Measurements from ENCODE around the gene TROAP. TPM values are rescaled to one million over a fixed set of nuclear protein-coding genes. Genes with fewer than 3 reads are reported as not detected.
A peak's percentile ranks its signal among the peaks of the same experiment; 100 is the strongest.
"Not testable (repeated sequence)": the region's sequence is repeated elsewhere in the genome, so short reads cannot be mapped to it uniquely, and the experiment has no call there.

The TROAP gene, protein sequence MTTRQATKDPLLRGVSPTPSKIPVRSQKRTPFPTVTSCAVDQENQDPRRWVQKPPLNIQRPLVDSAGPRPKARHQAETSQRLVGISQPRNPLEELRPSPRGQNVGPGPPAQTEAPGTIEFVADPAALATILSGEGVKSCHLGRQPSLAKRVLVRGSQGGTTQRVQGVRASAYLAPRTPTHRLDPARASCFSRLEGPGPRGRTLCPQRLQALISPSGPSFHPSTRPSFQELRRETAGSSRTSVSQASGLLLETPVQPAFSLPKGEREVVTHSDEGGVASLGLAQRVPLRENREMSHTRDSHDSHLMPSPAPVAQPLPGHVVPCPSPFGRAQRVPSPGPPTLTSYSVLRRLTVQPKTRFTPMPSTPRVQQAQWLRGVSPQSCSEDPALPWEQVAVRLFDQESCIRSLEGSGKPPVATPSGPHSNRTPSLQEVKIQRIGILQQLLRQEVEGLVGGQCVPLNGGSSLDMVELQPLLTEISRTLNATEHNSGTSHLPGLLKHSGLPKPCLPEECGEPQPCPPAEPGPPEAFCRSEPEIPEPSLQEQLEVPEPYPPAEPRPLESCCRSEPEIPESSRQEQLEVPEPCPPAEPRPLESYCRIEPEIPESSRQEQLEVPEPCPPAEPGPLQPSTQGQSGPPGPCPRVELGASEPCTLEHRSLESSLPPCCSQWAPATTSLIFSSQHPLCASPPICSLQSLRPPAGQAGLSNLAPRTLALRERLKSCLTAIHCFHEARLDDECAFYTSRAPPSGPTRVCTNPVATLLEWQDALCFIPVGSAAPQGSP
- polyA plus RNA-seq (ENCODE audit: insufficient read length) = 11.4 TPM

GRCh38 chr12:49322708-49323523 lies at the start of gene TROAP:
TSS of gene TROAP (plus strand) at chr12:49323255. CDS start at chr12:49323609, 354 bp downstream.
- DNase-seq (ENCODE audit: low read depth) = peak; percentile 98

GRCh38 chr12:49273726-49274395 lies 49.2 kb upstream of the TROAP start:
- DNase-seq (ENCODE audit: low read depth) = no peak

- no peak for DNase-seq (ENCODE audit: low read depth)
Observed at GRCh38 chr12:49274396-49275069, 48.5 kb upstream of the TROAP start.

- no peak for DNase-seq (ENCODE audit: low read depth)
Observed at GRCh38 chr12:49276304-49277290, 46.5 kb upstream of the TROAP start.

DNA sequence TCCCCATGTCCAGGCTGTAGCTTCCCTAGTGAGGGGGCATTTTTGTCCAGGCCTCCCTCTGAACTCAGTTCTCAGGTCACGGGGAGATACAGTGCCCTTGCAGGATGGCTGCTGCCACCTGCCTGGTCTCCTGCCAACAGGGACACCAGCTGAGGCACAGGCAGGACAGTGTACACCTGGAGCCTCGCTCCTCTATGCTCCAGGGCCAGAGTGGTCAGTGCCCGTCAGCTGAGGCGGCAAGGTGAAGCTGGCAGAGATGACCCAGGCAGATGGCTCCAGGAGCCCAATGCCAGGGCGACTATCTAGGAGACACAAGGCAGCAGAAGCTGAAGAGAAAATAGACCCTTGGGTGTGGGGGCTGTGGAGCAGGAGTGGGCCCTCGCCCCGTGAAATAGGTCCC lies 45.6 kb upstream of the TROAP start:
- no peak for DNase-seq (ENCODE audit: low read depth)

DNA sequence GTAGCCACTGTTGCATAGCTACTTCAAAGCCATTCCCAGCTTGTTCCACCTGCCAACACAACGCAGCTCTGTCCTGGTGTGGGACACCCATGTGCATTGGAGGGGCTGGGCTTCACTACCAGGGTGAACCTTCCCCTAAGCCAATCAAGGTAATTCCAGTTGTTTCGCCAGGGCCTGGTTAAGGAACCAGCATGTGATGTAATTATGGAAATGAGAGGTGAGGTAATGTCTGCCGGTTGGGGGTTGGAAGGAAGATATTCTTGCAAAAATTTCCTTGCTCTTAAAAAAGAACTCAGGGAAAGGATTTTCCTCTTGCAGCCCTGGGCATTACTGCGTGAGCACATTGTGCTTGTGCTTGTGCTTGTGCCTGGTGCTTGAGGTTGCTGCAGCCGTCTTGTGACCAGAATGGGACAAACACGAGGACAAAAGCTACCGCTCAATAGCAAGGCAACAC lies 43.3 kb upstream of the TROAP start:
- DNase-seq (ENCODE audit: low read depth) = no peak

DNA sequence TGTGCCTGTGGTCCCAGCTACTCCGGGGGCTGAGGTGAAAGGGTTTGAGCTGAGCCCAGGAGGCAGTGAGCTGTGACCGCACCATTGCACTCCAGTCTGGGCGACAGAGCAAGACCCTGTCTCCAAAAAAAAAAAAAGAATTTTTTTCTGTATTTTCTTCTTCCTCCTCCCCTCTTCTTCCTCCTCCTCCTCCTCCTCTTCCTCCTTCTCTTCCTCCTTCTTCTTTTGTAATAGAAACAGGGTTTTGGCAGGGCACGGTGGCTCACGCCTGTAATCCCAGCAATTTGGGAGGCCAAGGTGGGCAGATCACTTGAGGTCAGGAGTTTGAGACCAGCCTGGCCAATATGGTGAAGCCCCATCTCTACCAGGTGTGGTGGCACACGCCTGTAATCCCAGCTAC lies 42.5 kb upstream of the TROAP start:
- DNase-seq (ENCODE audit: low read depth) = not testable (repeated sequence)

GRCh38 chr12:49282302-49282701 lies 40.8 kb upstream of the TROAP start:
- no peak for DNase-seq (ENCODE audit: low read depth)

- not testable (repeated sequence) for DNase-seq (ENCODE audit: low read depth)
Observed at GRCh38 chr12:49282740-49283375, 40.2 kb upstream of the TROAP start.

DNA sequence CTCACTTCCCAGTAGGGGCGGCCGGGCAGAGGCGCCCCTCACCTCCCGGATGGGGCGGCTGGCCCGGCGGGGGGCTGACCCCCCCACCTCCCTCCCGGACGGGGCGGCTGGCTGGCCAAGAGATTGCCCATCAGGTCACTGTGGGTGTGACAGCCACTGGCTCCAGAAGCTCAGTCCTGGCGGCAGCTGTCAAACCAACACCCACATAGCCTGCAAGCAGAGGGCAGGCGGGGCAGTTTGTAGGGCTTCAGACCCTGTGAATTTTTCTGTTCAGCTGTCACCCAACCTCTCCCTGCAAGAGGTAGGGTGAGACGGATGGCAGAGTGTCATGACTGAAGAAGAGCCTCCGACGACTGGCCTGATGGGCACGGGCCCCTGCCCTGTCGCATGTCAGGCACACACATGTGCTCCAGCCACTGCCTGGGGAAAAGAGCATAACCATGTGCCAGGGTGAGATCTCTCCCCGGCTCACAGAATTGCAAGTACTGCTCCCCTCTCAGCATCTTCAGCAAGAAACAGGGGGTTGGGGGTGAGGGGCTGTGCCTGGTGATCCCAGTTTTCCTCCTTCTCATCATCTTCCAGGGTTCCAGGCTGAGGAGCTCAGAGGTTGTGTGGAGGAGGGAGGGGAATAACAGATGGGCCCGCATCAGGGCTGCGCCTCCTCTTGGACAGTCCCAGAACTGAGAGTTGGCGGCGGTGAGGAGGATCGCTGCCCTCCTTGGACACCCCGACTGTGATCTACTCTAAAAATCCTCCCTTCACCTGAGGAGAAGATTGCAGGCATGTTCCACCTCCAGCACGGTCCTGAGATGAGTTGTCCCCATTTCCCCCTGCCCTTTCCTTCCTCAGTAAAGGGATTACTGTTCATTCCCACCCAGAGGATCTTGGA lies 39.3 kb upstream of the TROAP start:
- DNase-seq (ENCODE audit: low read depth) = no peak

- DNase-seq (ENCODE audit: low read depth) = no peak
Observed at GRCh38 chr12:49284672-49285071, 38.4 kb upstream of the TROAP start.

- no peak for DNase-seq (ENCODE audit: low read depth)
Observed at GRCh38 chr12:49287876-49288275, 35.2 kb upstream of the TROAP start.

GRCh38 chr12:49288412-49288853 lies 34.6 kb upstream of the TROAP start:
- no peak for DNase-seq (ENCODE audit: low read depth)

DNA sequence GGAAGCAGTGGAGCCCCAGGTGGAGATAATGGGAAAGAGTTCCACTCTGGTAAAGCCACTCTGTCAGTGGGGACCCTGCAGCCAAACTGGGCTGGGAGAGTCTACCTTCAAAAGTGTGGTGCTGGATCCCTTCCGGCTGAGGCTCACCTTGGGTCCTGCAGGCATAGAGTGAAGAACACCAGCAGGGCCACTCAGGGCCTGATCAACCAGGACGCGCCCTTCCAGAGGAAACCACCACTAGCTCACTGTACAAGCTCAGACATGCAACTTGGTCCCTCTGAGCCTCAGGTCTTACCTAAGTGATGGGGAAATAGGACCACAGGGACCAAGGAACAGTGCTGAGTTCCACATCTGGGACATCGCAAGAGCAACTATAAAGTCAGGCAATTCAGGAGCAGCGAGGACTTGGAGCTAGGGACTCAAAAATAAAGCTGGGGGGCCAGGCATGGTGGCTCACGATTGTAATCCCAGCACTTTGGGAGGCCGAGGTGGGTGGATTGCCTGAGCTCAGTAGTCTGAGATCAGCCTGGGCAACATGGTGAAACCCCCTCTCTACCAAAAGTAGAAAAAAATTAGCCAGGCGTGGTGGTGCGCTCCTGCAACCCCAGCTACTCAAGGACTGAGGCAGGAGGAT lies 34.0 kb upstream of the TROAP start:
- no peak for DNase-seq (ENCODE audit: low read depth)

DNA sequence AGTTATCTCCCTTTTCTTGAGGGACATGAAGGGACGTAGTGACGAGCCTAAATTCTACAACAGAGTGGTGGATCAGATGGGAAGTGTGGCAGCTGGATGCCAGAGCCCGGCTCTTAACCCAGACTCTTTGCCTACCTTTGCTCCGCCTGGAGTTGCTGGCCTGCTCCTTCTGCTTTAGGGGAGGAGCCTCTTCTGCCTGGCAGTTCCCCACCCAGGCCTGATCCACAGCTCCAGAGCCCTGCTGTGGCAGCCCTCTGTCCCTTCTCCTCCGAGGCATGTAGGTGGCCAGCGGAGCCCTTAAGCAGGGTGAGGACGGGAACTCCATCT lies 30.4 kb upstream of the TROAP start:
- no peak for DNase-seq (ENCODE audit: low read depth)

DNA sequence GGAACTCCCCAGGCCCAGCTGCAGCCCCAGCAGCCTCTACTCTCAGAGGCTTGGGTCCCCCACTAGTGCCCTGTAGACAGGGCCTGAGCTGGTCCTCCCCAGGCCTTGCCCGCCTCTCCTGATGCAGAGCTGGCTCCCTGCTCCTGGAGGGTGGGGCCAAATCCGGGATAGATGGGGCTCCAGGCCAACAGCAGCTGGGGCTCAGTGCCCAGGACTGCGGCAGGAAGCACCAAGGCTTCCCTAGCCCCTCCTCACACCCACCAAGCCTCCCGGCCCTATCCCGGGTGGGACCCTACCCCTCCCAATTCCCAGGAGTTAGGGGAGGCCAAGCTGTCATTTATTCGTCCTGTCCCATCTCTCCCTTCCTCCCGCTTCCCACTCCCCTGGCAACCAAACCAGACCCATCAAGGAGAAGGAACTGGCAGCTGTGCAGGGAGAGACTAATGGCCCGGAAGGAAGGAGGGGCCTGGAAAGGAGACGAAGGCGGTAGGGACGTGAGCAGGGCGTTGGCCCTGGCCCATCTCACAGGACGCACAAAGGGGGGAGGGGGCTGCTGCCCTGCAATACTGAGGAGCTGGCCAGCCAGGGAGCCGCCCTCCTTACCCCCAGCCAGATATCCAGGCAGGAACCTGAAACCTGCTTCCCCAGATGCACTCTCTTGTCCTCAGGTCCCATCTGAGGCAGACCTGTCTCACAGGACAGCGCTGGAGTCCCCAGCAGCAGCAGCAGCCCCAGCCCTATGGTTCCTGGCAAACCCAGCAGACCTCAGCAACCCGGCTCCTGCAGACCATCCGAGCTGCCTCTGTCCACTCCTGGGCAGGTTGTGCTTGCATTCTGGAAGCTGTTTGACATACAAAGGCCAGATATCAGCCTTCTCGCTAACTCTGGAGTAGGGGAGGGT lies 29.7 kb upstream of the TROAP start:
- DNase-seq (ENCODE audit: low read depth) = no peak
